ENCODE data around the gene RIC8B.

GRCh38 chr12:106815741-106816140 lies 41.3 kb downstream of the RIC8B start:
- no peak for TF ChIP-seq CTCF (optimal IDR thresholded peaks at IDR 0.05 in 1 of 3, IDR thresholded peaks at IDR 0.05 in 1 of 3, conservative IDR thresholded peaks at IDR 0.05 in 1 of 3; ENCODE audit: extremely low read depth in 1 of 3, insufficient read depth in 2 of 3, low read length in 3 of 3)
- TF ChIP-seq EZH2 (IDR thresholded peaks at IDR 0.05; ENCODE audit: low read length), result no peak

All from keratinocyte (primary cell).